Astrocyte of the cerebellum (primary cell): Measurements from ENCODE around the gene OTUD6A.
"Not testable (repeated sequence)": the region's sequence is repeated elsewhere in the genome, so short reads cannot be mapped to it uniquely, and the experiment has no call there.

Source experiments
- DNase-seq: peaks from one replicate; pipeline ENCODE4 v3.0.0-alpha.2; 2011; ENCODE audit warnings: low read depth
- H3K4me3 ChIP-seq: 2 replicates; pipeline ENCODE4 v1.5.1; 2011; ENCODE audit warnings: mild to moderate bottlenecking, low read depth, low read length, moderate library complexity
- in situ Hi-C: cut with HindIII; loops from 2 replicates; pipeline ENCODE4 v1.10.0; 2017; ENCODE audit warnings: low sequenced_read_pairs
- TF ChIP-seq, protein P1 (sequence below): IDR thresholded peaks from 2 replicates; pipeline ENCODE4 v1.5.1; 2012; ENCODE audit warnings: low read length, low read depth, moderate library complexity, mild to moderate bottlenecking; ENCODE audit errors: missing control alignments

OTUD6A gene

GRCh38 chrX:70105229-70105628 lies 43.0 kb downstream of the OTUD6A start:
- in situ Hi-C loops, result no loop called here
- DNase-seq, result no peak
- H3K4me3 ChIP-seq, result no peak overlapping the region
- TF ChIP-seq, protein P1, sequence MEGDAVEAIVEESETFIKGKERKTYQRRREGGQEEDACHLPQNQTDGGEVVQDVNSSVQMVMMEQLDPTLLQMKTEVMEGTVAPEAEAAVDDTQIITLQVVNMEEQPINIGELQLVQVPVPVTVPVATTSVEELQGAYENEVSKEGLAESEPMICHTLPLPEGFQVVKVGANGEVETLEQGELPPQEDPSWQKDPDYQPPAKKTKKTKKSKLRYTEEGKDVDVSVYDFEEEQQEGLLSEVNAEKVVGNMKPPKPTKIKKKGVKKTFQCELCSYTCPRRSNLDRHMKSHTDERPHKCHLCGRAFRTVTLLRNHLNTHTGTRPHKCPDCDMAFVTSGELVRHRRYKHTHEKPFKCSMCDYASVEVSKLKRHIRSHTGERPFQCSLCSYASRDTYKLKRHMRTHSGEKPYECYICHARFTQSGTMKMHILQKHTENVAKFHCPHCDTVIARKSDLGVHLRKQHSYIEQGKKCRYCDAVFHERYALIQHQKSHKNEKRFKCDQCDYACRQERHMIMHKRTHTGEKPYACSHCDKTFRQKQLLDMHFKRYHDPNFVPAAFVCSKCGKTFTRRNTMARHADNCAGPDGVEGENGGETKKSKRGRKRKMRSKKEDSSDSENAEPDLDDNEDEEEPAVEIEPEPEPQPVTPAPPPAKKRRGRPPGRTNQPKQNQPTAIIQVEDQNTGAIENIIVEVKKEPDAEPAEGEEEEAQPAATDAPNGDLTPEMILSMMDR, result no peak

DNA sequence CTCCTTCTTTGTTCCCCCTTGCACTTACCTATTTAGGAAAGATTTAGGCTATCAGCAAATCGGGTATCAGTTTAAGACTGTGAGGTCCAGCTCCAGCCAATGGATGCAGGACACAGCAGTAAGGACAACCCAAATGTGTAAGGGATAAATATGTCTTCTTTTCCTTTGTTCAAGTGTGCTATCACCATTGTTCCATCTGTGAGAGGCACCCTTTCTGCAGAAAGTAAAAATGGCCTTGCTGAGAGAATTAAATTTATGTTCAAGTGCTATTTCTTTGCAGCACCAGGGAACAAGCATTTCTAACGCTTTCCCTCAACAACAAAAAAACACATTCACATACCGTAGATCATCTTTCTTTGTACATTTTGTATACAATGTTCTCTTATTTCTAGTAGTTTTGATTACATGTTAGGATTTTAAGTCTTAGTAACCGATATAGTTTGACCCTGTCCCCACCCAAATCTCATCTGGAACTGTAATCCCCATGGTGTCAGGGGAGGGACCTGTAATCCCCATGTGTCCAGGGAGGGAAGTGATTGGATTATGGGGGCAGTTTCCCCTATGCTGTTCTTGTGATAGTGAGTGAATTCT lies 49.3 kb downstream of the OTUD6A start:
- H3K4me3 ChIP-seq, in situ Hi-C loops, DNase-seq: not testable (repeated sequence)
